Transverse colon (tissue), 4 donors: ENCODE measurements around the gene MTREX. TPM values are rescaled to one million over a fixed set of nuclear protein-coding genes. Genes with fewer than 3 reads are reported as not detected.

Source experiments
- DNase-seq: peaks from one replicate; pipeline ENCODE4 v3.0.0-alpha.2; 2019
- H3K27ac ChIP-seq, 4 donors: fragments of 200-600 bp; sonication (generic); 2 replicates each; pipeline ENCODE4 v1.5.1; 2016 to 2018; ENCODE audit warnings: inconsistent platforms in 4 of 4
- H3K27me3 ChIP-seq: fragments of 200-600 bp; sonication (generic); 2 replicates; pipeline ENCODE4 v1.5.1; 2017; ENCODE audit warnings: inconsistent platforms
- H3K36me3 ChIP-seq, 4 donors: fragments of 200-600 bp; sonication (generic); 2 replicates each; pipeline ENCODE4 v1.5.1; 2017 to 2019; ENCODE audit warnings: inconsistent platforms in 4 of 4
- H3K4me1 ChIP-seq, 4 donors: fragments of 200-600 bp; sonication (generic); 2 replicates each; pipeline ENCODE4 v1.5.1; 2017 to 2020; ENCODE audit warnings: inconsistent platforms in 4 of 4
- H3K4me3 ChIP-seq, 4 donors: fragments of 200-600 bp; sonication (generic); 1 replicate in 1 of 4; 2 replicates in 3 of 4; pipeline versions ENCODE4 v1.5.1 to v1.6.1; 2017 to 2019; ENCODE audit warnings: inconsistent platforms in 4 of 4
- H3K9me3 ChIP-seq, 2 donors: fragments of 200-600 bp; sonication (generic); 2 replicates each; pipeline ENCODE4 v1.5.1; 2017 to 2019; ENCODE audit warnings: inconsistent platforms in 2 of 2
- CTCF ChIP-seq, 5 experiments: fragments of 200-600 bp in 3 of 5; fragments of 450-650 bp in 2 of 5; sonication (generic) in 3 of 5; IDR thresholded peaks; 1 replicate in 2 of 5; 2 replicates in 3 of 5; pipeline ENCODE4 v1.5.1; 2016 to 2017; ENCODE audit warnings: antibody characterized with exemption in 5 of 5, inconsistent platforms in 3 of 5, mild to moderate bottlenecking in 2 of 5, moderate library complexity in 1 of 5
- EP300 ChIP-seq: sonication (generic); formaldehyde crosslinking; IDR thresholded peaks from one replicate; pipeline ENCODE4 v1.6.1; 2017; ENCODE audit warnings: antibody characterized with exemption, low read depth
- POLR2A ChIP-seq: fragments of 450-650 bp; IDR thresholded peaks from one replicate; pipeline ENCODE4 v1.6.1; 2016; ENCODE audit warnings: antibody characterized with exemption, mild to moderate bottlenecking, moderate library complexity
- POLR2AphosphoS5 ChIP-seq, 3 donors: sonication (generic); formaldehyde crosslinking; IDR thresholded peaks; one replicate each; pipeline ENCODE4 v1.6.1; 2016; ENCODE audit warnings: antibody characterized with exemption in 3 of 3
- WGBS, 2 donors: methylation state at CpG; one replicate each; pipeline ENCODE4 v1.1.5; 2018; ENCODE audit warnings: low coverage in 1 of 2; 5-methylcytosine and 5-hydroxymethylcytosine counted together
- in situ Hi-C, 4 donors: fragments of 200-750 bp; cut with MboI; loops; one replicate each; pipeline versions ENCODE4 v1.15.0 to v1.15.1; 2017; ENCODE audit warnings: low sequenced_read_pairs in 3 of 4, low pct_ligation_motif_present in 1 of 4, low pct_unique_long_range_greater_than_20kb in 1 of 4
- intact Hi-C: fragments of 100-400 bp; cut with DNase I; formaldehyde crosslinking; loops from one replicate; pipeline ENCODE4 v1.15.1; 2023; ENCODE audit warnings: low total_unique reads
- total RNA-seq, 4 donors: library from RNA; depleted of rRNA; stranded (reverse); fragments of >200 nt; gene quantifications; one replicate each; pipeline ENCODE4 v1.1.0, GENCODE V29; 2016

MTREX gene
- total RNA-seq, 4 donors from 2014 or later, result 29.5 to 85.9 (median 65.5) TPM

GRCh38 chr5:55325621-55326020, 17.8 kb downstream of the MTREX start:
- Histone ChIP-seq H3K27ac (no peak overlapping the region), H3K36me3 (peaks cover 0 to 22% (median 2%) of the 10 kb centered on the region in 4 donors), H3K27me3 (no peaks in the 10 kb centered on the region), H3K4me3 (no peak overlapping the region), H3K4me1 (no peaks in the 10 kb centered on the region), H3K9me3 (no peaks in the 10 kb centered on the region)
- intact Hi-C loops (no loop called here), in situ Hi-C loops (loop anchor here in 1 of 4 donors (25.0 kb wide), 1 partner anchor 362 kb away; no protein-coding TSS in a partner anchor)
- WGBS, 2 donors, result 86 to 89% methylated on average over 3 to 5 of the region's 5 CpGs
- TF ChIP-seq POLR2AphosphoS5 (IDR thresholded peaks at IDR 0.05) (no peak), POLR2A (no peak), CTCF (IDR thresholded peaks at IDR 0.05) (no peak), EP300 (no peak)
- no peak for DNase-seq

GRCh38 chr5:55327281-55327680, 19.5 kb downstream of the MTREX start:
- TF ChIP-seq CTCF (IDR thresholded peaks at IDR 0.05) (no peak), EP300 (no peak), POLR2AphosphoS5 (IDR thresholded peaks at IDR 0.05) (no peak), POLR2A (no peak)
- in situ Hi-C loops (loop anchor here in 1 of 4 donors (25.0 kb wide), 1 partner anchor 360 kb away; no protein-coding TSS in a partner anchor), intact Hi-C loops (no loop called here)
- no peak for DNase-seq
- Histone ChIP-seq H3K27me3 (no peaks in the 10 kb centered on the region), H3K4me1 (no peaks in the 10 kb centered on the region), H3K4me3 (no peak overlapping the region), H3K27ac (no peak overlapping the region), H3K36me3 (peaks cover 0 to 22% (median 4%) of the 10 kb centered on the region in 4 donors), H3K9me3 (no peaks in the 10 kb centered on the region)
- WGBS, 2 donors, result 54 to 67% methylated on average over 2 of the region's 2 CpGs

GRCh38 chr5:55331321-55331720, 23.5 kb downstream of the MTREX start:
- no peaks in the 10 kb centered on the region for H3K4me1 ChIP-seq
- 81 to 88% methylated on average over 3 of the region's 3 CpGs for WGBS, 2 donors
- no peak overlapping the region for H3K27ac ChIP-seq
- in situ Hi-C loops, result loop anchor here in 2 of 4 donors (10.0 to 25.0 kb wide), 2 partner anchors 356 to 373 kb away; no protein-coding TSS in a partner anchor
- H3K9me3 ChIP-seq, result no peaks in the 10 kb centered on the region
- no peak for DNase-seq
- peaks cover 0 to 23% (median 2%) of the 10 kb centered on the region in 4 donors for H3K36me3 ChIP-seq
- H3K4me3 ChIP-seq, result no peak overlapping the region
- intact Hi-C loops, result no loop called here
- no peaks in the 10 kb centered on the region for H3K27me3 ChIP-seq
- TF ChIP-seq POLR2A (no peak), POLR2AphosphoS5 (IDR thresholded peaks at IDR 0.05) (no peak), EP300 (no peak)

GRCh38 chr5:55333017-55333416, 25.2 kb downstream of the MTREX start:
- Histone ChIP-seq H3K27me3 (no peaks in the 10 kb centered on the region), H3K36me3 (peaks cover 0 to 24% (median 2%) of the 10 kb centered on the region in 4 donors), H3K27ac (no peak overlapping the region), H3K9me3 (no peaks in the 10 kb centered on the region), H3K4me1 (peaks cover 0 to under 1% (median 0%) of the 10 kb centered on the region in 4 donors), H3K4me3 (no peak overlapping the region)
- WGBS, 2 donors, result 84 to 100% methylated on average over 1 of the region's 1 CpG
- intact Hi-C loops (no loop called here), in situ Hi-C loops (loop anchor here in 2 of 4 donors (10.0 to 25.0 kb wide), 2 partner anchors 354 to 372 kb away; no protein-coding TSS in a partner anchor)
- DNase-seq, result no peak
- TF ChIP-seq CTCF (IDR thresholded peaks at IDR 0.05) (no peak), POLR2A (no peak), POLR2AphosphoS5 (IDR thresholded peaks at IDR 0.05) (no peak), EP300 (no peak)
